GM10266 (cell line): ENCODE data around the gene RABGAP1L.

Experiments
- DNase-seq: peaks from one replicate; pipeline ENCODE4 v3.0.0; 2012; ENCODE audit errors: extremely low spot score
- TF ChIP-seq, protein P1 (sequence below): IDR thresholded peaks from 2 replicates; pipeline ENCODE4 v1.5.1; 2012; ENCODE audit warnings: mild to moderate bottlenecking, low read depth; ENCODE audit not compliant: control insufficient read depth, insufficient read depth; ENCODE audit errors: missing control alignments

RABGAP1L gene

DNA sequence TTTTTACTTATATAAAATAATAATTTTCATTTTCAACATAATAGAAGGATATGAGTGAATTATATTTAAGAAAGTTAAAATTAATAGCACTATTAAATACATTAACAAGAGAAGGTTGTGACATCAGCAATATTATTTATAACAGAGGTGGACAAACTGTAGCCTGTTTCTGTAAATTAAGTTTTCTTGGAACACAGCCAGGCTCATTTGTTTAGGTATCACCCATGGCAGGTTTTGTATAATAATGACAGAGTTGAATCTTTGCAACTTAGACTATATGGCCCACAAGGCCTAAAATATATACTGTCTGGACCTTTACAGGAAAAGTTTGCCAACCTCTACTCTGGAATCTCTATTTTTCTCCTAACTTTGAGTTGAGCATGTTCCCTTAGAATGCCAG is 797.7 kb downstream of the RABGAP1L start:
- no peak for DNase-seq
- TF ChIP-seq, protein P1, sequence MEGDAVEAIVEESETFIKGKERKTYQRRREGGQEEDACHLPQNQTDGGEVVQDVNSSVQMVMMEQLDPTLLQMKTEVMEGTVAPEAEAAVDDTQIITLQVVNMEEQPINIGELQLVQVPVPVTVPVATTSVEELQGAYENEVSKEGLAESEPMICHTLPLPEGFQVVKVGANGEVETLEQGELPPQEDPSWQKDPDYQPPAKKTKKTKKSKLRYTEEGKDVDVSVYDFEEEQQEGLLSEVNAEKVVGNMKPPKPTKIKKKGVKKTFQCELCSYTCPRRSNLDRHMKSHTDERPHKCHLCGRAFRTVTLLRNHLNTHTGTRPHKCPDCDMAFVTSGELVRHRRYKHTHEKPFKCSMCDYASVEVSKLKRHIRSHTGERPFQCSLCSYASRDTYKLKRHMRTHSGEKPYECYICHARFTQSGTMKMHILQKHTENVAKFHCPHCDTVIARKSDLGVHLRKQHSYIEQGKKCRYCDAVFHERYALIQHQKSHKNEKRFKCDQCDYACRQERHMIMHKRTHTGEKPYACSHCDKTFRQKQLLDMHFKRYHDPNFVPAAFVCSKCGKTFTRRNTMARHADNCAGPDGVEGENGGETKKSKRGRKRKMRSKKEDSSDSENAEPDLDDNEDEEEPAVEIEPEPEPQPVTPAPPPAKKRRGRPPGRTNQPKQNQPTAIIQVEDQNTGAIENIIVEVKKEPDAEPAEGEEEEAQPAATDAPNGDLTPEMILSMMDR = no peak

DNA sequence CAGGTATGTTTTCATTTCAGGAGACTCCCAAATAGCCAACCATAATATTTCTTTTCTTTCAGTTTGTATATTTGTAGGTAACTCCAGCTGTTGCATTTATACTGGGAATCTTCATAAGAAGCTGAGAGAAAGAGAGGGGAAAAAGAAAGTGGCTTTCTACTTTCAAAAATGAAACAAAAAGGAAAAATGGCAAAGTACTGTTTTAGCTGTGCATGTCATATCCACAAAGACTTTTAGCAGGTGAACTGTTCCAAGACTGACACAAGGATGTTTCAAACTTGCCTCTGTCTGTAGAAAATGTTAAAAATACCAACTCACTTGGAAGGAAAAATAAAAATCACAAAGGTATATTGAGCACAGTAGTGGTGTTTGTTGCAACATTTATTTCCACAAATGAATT is 798.5 kb downstream of the RABGAP1L start:
- TF ChIP-seq, protein P1 = no peak
- DNase-seq = no peak

DNA sequence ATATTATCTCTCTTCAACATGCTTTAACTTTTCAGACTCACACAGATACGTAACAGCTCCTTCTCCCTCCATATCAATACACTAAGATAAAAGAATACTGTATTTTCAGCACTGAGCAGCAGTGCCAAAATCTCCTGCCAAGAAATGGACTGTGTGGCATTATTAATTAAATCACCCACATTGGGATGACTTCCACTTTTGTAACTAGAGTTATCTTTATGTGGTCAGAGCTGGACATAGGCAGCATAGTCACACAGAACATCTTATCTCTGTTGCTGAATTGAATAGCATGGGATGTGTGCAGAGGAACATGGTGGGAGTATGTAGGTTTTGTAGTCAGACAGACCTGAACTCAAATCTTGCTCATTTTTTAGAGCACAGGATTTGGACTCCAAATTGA is 799.1 kb downstream of the RABGAP1L start:
- TF ChIP-seq, protein P1 = no peak
- DNase-seq = no peak

DNA sequence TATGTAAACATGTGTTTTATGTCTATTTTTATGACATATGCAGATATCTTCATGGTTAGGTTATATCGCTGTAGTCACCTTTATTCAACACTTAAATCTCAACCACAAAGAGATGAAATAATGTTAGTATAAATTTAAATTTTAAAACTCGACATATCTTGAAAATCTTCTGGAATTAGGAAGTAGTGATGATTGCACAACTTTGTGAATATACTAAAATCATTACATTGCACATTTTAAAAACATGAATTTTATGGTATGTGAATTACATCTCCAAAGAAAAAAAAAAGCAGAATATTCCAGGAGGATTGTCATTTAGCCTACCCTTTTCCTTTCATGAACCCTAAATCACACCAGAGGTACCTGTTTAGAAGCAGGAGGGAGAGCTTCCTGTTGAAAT is 801.0 kb downstream of the RABGAP1L start:
- TF ChIP-seq, protein P1 = no peak
- no peak for DNase-seq

DNA sequence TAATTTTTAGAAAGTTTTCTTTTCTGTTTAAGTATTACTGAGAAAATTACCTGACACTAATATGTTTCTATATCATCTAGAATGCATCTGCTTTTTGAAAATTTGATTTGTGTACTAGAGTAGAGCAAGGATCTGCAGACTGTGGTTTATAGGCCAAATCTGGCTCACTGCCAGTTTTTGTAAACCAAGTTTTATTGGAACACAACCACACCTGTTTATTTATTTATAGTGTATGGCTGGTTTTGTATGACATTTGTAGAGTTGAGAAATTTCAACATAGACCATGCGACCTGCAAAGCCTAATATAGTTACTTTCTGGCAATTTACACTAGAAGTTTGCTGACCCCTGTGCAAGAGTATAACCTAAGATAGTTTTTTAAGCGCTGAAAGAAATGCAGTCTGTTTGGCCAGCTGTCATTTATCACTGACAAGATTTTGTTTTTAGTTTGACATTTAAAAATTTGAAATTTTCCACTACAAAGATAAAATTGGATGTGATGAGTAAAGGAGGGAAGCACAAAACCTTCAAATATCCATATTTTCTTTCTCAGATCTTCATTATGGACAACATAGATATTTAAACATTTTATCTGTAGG is 804.3 kb downstream of the RABGAP1L start:
- TF ChIP-seq, protein P1 = no peak
- DNase-seq = no peak

DNA sequence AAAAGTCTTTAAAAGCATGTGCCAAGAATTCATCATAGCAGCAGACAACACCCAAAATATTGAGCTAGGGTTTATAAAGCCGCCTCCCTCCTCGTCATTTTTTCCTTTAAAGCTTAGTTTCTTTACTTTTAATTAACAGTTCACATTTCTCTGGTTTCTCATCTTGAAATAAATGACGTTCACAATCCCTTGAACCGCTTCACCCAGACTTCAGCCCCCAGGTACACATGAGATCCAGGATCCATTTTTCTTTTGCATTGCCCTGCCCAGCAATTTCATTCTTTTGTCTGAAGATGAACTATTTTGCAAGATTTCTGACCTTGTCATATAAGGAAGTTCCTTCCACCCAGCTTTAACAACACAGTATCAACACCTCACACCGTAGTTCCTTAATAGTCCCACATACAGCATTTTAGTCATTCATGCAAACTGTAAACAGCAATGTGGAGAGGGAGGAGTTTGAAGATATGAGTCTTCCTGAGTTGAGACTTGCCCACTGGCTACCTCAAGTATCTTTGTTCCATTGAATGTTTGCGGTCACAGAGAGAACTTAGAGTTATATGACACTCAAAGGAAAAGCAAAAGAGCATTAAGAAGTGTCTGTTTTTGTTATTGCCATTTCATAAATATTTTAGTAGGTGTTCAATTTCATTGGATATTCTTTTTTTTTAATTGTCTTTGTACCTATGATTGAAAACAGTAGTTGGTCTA is 805.1 kb downstream of the RABGAP1L start:
- DNase-seq = no peak
- TF ChIP-seq, protein P1 = no peak

DNA sequence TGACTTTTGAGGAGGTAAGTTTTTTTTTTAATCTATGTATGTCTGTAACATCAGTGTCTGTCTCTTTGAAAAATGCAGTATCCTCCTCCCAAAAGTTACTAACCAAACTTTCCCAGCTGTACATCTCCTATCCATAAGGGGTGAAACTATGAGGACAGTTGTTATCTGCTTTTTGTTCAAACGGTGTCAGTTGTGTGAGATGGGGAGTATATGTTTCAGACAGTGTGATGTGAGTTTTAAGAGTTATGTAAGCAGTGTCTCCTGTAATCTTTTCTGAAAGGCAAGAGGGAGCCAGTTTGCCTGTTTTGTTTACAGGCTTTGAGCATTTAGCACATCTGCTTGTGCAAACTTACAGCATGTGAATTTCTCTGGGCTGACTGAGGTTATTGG is 805.6 kb downstream of the RABGAP1L start:
- TF ChIP-seq, protein P1 = no peak
- no peak for DNase-seq
